GM13977 (cell line): ENCODE measurements around the gene SPNS2.

Experiments
- DNase-seq: peaks from one replicate; pipeline ENCODE4 v3.0.0; 2012; ENCODE audit warnings: low spot score
- in situ Hi-C: fragments of 300-500 bp; cut with MboI; formaldehyde crosslinking; loops from one replicate; pipeline ENCODE4 v1.12.0; 2022; ENCODE audit warnings: low sequenced_read_pairs, low pct_unique_long_range_greater_than_20kb, mixed read lengths, inconsistent platforms; ENCODE audit not compliant: unreplicated experiment
- TF ChIP-seq, protein P1 (sequence below): IDR thresholded peaks from 2 replicates; pipeline ENCODE4 v1.5.1; 2012; ENCODE audit warnings: mild to moderate bottlenecking, control low read depth; ENCODE audit not compliant: insufficient read depth; ENCODE audit errors: extremely low read depth, missing control alignments

Gene SPNS2

DNA sequence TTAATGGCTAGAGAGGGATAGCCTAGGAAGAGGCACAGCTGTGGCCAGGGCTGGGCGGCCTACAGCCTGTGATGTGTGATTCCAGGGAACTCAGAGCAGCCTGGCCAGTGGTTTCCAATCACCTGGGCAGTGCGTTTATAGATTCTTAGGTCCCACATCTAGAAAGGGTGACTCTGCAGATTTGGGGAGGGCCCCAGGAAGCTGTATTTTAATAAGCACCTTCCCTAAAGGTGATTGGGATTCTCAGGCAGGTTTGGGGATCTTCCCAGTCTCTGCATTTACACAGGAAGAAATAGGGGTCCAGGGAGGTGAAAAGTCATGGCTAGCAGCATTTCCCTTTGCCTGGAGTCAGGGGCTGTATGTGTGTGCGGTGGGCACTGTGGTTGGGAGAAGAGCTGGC lies 9.5 kb downstream of the SPNS2 start:
- TF ChIP-seq, protein P1, sequence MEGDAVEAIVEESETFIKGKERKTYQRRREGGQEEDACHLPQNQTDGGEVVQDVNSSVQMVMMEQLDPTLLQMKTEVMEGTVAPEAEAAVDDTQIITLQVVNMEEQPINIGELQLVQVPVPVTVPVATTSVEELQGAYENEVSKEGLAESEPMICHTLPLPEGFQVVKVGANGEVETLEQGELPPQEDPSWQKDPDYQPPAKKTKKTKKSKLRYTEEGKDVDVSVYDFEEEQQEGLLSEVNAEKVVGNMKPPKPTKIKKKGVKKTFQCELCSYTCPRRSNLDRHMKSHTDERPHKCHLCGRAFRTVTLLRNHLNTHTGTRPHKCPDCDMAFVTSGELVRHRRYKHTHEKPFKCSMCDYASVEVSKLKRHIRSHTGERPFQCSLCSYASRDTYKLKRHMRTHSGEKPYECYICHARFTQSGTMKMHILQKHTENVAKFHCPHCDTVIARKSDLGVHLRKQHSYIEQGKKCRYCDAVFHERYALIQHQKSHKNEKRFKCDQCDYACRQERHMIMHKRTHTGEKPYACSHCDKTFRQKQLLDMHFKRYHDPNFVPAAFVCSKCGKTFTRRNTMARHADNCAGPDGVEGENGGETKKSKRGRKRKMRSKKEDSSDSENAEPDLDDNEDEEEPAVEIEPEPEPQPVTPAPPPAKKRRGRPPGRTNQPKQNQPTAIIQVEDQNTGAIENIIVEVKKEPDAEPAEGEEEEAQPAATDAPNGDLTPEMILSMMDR = no peak
- in situ Hi-C loops = no loop called here
- no peak for DNase-seq

DNA sequence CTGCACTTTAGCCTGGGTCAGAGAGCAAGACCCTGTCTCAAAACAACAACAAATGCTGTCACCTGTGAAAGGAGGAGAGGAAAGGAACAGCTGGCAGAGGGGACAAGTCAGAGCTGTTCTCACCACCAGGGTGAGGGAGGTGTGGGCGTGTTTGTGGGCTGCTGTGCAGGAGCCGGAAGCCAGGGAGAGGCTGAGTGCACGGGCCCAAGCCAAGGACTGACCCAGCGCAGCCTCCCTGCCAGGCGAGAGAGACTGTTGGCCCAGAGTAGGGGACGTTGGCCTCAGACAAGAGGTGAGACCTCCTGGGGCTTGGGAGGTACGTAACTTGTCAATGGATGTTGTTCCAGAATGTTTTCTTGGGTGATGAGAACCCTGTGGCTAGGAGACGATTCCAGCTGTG lies 10.7 kb downstream of the SPNS2 start:
- in situ Hi-C loops = no loop called here
- TF ChIP-seq, protein P1 = no peak
- DNase-seq = peak; percentile 75

DNA sequence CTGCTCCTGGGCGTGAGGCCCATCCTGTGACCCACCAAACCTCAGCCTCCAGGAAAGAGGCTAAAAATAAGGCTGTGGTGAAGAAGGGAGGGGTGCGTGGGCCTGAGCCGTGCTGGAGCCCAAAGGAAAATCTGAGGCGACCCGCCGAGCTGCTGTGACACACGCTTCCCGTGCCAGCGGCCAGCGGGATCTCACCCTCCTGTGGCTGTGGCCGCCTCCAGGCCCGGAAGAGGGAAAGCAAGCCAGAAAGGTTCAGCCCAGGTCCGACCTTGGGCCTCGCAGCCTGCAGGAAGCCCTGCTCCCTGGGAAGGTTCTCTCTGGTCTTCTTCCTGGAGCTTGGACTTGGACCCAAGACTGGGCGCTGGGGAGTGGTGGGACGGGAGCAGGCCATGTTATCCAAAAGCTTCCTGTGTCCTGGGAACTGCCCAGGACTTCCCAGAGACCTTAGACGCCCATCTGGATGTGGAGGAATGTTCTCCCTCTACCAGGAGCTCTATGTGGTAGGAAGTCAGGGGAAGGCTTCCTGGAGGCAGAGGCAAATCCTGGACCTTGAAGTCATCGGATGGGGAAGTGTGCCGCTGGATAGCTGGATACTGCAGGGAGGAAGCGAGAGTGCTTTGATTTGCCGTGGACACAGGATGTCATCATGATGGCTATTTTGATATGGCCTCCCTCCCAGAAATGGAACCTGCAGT lies 11.4 kb downstream of the SPNS2 start:
- TF ChIP-seq, protein P1 = no peak
- in situ Hi-C loops = no loop called here
- DNase-seq = no peak

DNA sequence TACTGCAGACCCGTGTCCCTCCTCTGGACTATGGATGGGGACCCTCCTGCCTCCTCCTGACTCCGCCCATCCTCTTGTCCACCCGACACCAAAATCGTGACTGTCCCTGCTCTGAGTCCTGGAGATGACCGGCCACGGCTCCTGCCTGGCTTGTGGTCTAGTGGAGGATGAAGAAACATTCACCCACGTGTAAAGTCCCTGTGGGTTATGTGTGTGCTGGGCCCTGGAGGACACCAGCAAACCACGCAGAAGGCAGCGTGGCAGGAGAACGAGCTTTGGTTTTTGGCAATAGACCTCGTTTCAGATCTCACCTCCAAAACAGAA lies 11.9 kb downstream of the SPNS2 start:
- in situ Hi-C loops = no loop called here
- no peak for DNase-seq
- TF ChIP-seq, protein P1 = no peak

GRCh38 chr17:4511199-4511932 lies 12.7 kb downstream of the SPNS2 start:
- DNase-seq = no peak
- TF ChIP-seq, protein P1 = no peak
- in situ Hi-C loops = no loop called here

GRCh38 chr17:4512156-4513112 lies 13.8 kb downstream of the SPNS2 start:
- in situ Hi-C loops = no loop called here
- TF ChIP-seq, protein P1 = no peak
- DNase-seq = no peak
